ENCODE results near the gene DHRS9.

DNA sequence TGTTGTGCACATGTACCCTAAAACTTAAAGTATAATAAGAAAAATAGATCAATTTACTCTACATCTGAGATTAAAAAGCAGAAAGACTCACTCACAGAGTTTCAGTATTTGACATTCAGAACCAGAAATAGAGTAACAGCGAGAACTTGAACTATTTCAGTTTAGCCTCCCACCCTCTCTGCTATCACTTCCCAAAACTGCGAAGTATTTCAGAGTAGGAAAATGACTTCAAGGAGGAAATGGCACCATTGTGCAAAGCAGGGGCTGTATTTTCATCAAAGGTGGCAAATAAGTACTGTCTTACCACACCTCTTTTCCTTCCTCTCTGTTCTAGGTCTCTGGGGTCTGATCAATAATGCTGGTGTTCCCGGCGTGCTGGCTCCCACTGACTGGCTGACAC is 13.6 kb downstream of the DHRS9 start:
- TF ChIP-seq, protein P1, sequence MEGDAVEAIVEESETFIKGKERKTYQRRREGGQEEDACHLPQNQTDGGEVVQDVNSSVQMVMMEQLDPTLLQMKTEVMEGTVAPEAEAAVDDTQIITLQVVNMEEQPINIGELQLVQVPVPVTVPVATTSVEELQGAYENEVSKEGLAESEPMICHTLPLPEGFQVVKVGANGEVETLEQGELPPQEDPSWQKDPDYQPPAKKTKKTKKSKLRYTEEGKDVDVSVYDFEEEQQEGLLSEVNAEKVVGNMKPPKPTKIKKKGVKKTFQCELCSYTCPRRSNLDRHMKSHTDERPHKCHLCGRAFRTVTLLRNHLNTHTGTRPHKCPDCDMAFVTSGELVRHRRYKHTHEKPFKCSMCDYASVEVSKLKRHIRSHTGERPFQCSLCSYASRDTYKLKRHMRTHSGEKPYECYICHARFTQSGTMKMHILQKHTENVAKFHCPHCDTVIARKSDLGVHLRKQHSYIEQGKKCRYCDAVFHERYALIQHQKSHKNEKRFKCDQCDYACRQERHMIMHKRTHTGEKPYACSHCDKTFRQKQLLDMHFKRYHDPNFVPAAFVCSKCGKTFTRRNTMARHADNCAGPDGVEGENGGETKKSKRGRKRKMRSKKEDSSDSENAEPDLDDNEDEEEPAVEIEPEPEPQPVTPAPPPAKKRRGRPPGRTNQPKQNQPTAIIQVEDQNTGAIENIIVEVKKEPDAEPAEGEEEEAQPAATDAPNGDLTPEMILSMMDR (IDR thresholded peaks at IDR 0.05): no peak
- no peak for TF ChIP-seq POLR2A (IDR thresholded peaks at IDR 0.05)
